HG03432 (cell line): ENCODE data around the gene SPTBN1.
A peak's percentile ranks its signal among the peaks of the same experiment; 100 is the strongest.
"Not testable (repeated sequence)": the region's sequence is repeated elsewhere in the genome, so short reads cannot be mapped to it uniquely, and the experiment has no call there.

Experiments used
- ATAC-seq: cut with Tn5 transposase; IDR thresholded peaks from one replicate; pipeline ENCODE4 v1.9.1; 2021; ENCODE audit warnings: mild to moderate bottlenecking, moderate library complexity; ENCODE audit not compliant: unreplicated experiment

Gene SPTBN1

GRCh38 chr2:54468673-54469072 is 12.5 kb downstream of the SPTBN1 start:
- ATAC-seq = no peak

- ATAC-seq = peak; percentile 32
Measured at GRCh38 chr2:54469484-54470053, 13.4 kb downstream of the SPTBN1 start.

GRCh38 chr2:54470266-54470938 is 14.3 kb downstream of the SPTBN1 start:
- ATAC-seq = no peak

- peak; percentile 92 for ATAC-seq
Measured at GRCh38 chr2:54471221-54471711, 15.1 kb downstream of the SPTBN1 start.

GRCh38 chr2:54473851-54474250 is 17.7 kb downstream of the SPTBN1 start:
- no peak for ATAC-seq

DNA sequence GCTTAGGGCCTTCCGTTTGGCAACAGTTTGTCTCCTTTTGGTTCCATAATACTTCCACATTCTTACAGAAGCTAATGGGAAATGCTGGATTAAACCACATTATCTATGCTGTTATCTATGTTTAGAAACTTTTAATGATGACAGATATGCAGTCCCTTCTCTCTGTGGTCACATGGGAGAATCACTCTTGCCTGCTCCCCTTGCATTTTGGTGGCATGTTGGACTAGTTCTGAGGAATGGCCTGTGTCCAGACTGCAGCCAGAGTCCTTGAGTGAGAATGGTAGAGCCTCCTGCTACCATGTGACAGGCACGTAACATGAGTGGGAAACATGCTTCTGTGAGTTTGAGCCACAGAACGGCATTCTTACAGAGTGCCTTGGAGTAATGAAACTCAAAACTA is 19.2 kb downstream of the SPTBN1 start:
- ATAC-seq = no peak

- ATAC-seq = no peak
Measured at GRCh38 chr2:54475919-54476318, 19.8 kb downstream of the SPTBN1 start.

- no peak for ATAC-seq
Measured at GRCh38 chr2:54476852-54477251, 20.7 kb downstream of the SPTBN1 start.

DNA sequence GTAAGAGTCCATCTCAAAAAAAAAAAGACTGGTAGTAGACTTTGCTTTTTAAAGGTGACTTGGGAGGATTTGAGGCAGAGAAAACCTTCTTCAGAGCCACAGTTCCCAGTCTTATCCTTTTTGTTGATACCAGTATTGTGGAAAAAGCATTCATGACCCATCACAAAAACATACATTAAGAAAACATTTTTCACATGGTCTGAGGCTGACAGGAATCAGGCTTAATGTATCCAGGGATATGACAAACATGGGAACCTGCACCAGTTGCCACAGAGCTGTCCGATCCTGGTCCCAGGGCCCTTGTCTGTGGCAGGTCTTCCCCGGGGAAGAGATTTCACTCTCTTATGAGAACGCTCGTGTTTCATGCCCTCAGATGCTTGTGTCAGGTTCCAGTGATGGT is 21.8 kb downstream of the SPTBN1 start:
- no peak for ATAC-seq

DNA sequence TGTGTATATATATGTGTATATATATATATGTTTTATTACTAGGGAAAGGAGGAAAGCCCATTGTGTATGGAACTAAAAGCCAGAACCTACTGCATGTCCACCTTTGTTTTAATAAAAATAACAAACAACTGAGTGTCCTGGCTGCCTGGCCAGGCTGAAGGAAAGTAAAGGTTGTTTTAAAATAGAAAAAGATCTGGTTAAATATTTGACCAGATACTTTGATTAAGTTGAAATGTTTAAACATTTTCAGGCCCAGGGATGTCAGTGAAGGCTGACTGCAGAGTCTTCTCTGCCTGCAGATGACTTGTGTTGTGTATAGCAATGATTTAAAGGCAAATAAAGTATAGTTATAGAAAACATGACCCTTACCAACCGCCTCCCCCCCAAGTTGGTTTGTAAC is 22.8 kb downstream of the SPTBN1 start:
- no peak for ATAC-seq

GRCh38 chr2:54479424-54479823 is 23.3 kb downstream of the SPTBN1 start:
- no peak for ATAC-seq

GRCh38 chr2:54480025-54480424 is 23.9 kb downstream of the SPTBN1 start:
- ATAC-seq = peak; percentile 81

DNA sequence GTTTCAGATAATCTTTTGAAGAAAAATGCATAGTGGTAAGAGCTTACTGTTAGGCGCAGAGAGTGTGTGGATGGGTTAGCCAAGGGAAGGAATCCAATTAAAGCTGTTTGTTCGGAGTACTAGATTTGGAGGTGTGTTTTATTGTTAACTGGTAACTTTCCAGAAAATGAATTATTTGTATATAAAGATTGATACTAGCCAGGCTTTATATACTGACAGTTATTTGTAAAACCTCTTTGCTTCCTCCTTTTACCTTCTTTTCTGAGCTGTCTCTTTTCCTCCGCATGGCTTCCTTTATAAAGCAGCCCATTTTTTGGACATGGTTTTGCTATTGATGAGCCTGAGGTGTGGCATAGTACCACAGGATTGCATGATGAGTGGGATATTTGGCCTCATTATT is 25.6 kb downstream of the SPTBN1 start:
- ATAC-seq = no peak

- no peak for ATAC-seq
Measured at GRCh38 chr2:54482715-54483114, 26.6 kb downstream of the SPTBN1 start.

DNA sequence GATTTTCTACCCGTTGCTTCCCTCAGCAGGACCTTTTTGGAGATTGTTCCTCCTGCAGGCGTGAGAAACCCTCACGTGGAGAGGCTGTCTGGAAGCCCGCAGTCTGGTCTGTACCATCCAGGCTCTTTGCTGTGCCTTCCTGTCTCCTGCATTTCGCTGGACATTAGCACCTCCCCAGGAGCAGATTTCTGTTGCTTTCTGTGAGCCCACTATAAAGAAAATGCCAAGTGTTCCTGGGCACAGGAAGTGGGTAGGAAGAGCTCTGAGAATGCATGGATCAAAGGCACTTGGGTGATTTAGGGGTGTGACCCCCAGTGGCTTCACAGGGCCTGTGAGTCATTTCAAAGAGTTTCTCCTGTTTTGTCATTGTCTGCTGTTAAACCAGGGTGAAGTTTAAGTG is 27.3 kb downstream of the SPTBN1 start:
- ATAC-seq = no peak

DNA sequence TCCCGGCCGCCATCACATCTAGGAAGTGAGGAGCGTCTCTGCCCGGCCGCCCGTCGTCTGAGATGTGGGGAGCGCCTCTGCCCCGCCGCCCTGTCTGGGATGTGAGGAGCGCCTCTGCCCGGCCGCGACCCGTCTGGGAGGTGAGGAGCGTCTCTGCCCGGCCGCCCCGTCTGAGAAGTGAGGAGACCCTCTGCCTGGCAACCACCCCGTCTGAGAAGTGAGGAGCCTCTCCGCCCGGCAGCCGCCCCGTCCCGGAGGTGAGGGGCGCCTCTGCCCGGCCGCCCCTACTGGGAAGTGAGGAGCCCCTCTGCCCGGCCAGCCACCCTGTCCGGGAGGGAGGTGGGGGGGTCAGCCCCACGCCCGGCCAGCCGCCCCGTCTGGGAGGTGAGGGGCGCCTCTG is 29.6 kb downstream of the SPTBN1 start:
- not testable (repeated sequence) for ATAC-seq

DNA sequence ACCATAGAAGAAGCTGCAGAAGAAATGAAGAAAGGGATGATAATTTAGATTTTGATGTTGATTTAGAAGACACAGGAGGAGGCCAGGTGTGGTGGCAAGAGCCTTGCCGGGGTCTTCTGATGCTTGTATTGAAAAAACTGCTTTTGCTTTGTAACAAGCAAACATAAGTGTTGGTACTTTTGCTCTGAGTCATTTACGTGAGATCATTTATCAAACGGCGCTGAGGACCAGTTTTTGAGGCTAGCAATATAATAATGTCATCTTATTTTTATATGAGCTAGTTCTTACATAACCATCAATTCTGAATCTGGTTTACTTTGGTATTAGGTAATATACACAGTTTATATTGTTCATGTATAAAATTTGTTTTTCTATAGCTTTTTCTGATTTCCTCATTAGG is 30.6 kb downstream of the SPTBN1 start:
- ATAC-seq = no peak

- ATAC-seq = no peak
Measured at GRCh38 chr2:54490863-54491262, 34.7 kb downstream of the SPTBN1 start.

- ATAC-seq = no peak
Measured at GRCh38 chr2:54492335-54492734, 36.2 kb downstream of the SPTBN1 start.

DNA sequence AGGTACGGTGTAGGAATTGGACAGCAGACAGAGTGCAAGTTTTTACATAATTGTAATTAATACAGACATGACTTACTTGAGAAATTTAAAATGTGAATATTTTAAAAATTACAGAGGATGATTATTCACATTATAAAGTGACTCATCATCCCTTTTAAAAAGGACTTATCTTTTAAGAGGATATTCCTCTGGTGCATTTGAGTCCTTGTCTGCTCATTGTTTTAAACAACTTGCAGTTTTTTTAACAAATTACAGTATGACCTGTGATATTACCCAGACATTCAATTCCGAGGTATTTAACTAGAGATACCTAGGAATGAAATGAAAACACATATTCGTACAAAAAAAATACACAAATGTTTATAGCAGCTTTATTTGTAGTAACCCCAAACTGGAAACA is 38.0 kb downstream of the SPTBN1 start:
- ATAC-seq = no peak

DNA sequence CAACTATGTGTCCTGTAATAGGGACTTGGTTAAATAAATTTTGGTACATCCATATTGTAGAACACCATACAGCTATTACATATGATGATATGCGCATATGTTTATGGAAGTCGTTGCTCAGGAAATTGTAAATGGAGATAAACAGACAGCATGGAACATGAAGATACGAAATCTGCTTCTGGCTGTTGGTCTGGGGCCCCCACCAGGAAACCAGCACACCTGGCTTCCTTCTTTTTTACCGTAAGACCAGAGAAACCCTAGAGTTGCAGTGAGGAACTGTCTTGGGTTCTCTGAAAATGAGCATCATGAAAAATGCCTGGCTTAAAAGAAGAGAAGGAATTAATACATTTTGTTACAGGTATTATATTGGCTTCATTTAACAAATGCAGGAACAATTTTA is 40.8 kb downstream of the SPTBN1 start:
- ATAC-seq = no peak

- no peak for ATAC-seq
Measured at GRCh38 chr2:54497763-54498680, 41.9 kb downstream of the SPTBN1 start.
